Measurements from ENCODE around the gene SMOC1. TPM values are rescaled to one million over a fixed set of nuclear protein-coding genes. Genes with fewer than 3 reads are reported as not detected.

SMOC1 gene
- polyA plus RNA-seq, 3 donors = not detected

DNA sequence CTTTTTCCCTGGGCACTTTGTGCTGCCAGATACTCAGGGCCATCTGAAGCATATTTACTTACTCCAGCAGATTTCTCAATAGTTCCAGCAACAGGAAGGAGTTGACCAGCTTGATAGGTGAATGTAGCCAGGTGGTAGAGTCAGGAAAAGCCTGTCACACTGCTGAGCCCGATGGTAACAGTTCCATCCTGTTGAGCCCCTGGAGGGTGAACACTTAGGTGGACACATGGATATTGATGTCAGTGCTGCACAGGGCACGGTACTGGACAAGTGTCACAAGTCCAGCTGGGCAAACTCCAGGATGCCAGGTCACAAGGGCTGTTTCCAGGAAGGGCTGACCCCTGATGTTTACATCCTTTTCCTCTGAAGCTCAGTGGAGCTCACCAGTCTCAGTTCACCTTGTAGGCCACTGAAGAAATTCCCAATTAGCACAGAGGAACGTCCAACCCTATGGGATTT, 2.3 kb upstream of the SMOC1 start:
- TF ChIP-seq, protein P1, sequence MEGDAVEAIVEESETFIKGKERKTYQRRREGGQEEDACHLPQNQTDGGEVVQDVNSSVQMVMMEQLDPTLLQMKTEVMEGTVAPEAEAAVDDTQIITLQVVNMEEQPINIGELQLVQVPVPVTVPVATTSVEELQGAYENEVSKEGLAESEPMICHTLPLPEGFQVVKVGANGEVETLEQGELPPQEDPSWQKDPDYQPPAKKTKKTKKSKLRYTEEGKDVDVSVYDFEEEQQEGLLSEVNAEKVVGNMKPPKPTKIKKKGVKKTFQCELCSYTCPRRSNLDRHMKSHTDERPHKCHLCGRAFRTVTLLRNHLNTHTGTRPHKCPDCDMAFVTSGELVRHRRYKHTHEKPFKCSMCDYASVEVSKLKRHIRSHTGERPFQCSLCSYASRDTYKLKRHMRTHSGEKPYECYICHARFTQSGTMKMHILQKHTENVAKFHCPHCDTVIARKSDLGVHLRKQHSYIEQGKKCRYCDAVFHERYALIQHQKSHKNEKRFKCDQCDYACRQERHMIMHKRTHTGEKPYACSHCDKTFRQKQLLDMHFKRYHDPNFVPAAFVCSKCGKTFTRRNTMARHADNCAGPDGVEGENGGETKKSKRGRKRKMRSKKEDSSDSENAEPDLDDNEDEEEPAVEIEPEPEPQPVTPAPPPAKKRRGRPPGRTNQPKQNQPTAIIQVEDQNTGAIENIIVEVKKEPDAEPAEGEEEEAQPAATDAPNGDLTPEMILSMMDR (IDR thresholded peaks at IDR 0.05) = no peak
- Histone ChIP-seq H3K27ac (ENCODE audit: low read depth in 1 of 2, low read length in 2 of 2) (no peak overlapping the region), H3K4me2 (replicated peaks; ENCODE audit: extremely low read depth, low read length, poor library complexity, severe bottlenecking) (no peak overlapping the region), H2AFZ (ENCODE audit: insufficient read depth, low read depth, low read length, poor library complexity, severe bottlenecking) (no peak overlapping the region), H3K36me3 (replicated peaks in 1 of 2; ENCODE audit: control insufficient read depth in 1 of 2, insufficient read depth in 2 of 2, low read length in 2 of 2) (no peaks in the 10 kb centered on the region), H3K9ac (ENCODE audit: insufficient read depth, low read length, poor library complexity, severe bottlenecking) (no peak overlapping the region), H3K4me3 (replicated peaks in 1 of 3; ENCODE audit: low read depth in 2 of 3, low read length in 3 of 3) (no peak overlapping the region), H3K79me2 (ENCODE audit: insufficient read depth, low read length) (no peaks in the 10 kb centered on the region), H4K20me1 (ENCODE audit: insufficient read depth, low read length) (no peaks in the 10 kb centered on the region), H3K9me3 (replicated peaks in 1 of 2; ENCODE audit: control insufficient read depth in 1 of 2, insufficient read depth in 1 of 2, low read length in 2 of 2) (no peaks in the 10 kb centered on the region), H3K4me1 (ENCODE audit: control insufficient read depth in 1 of 2, insufficient read depth in 2 of 2, low read length in 2 of 2) (no peaks in the 10 kb centered on the region), H3K27me3 (ENCODE audit: control insufficient read depth in 2 of 2, insufficient read depth in 2 of 2, low read length in 2 of 2) (peaks cover 24 to 45% of the 10 kb centered on the region in 2 donors)
- no peaks in the 10 kb centered on the region for H3K36me3 Mint-ChIP-seq
- H3K27ac Mint-ChIP-seq = no peak overlapping the region
- no peak for DNase-seq
- intact Hi-C loops (cut with micrococcal nuclease) = no loop called here
- H3K4me3 Mint-ChIP-seq = no peak overlapping the region
- WGBS (ENCODE audit: insufficient coverage) = 50% methylated on average over 2 of the region's 3 CpGs
- H3K4me1 Mint-ChIP-seq = no peaks in the 10 kb centered on the region
- peaks cover 0 to 7% (median 0%) of the 10 kb centered on the region in 7 donors for H3K9me3 Mint-ChIP-seq
- peaks cover 45 to 50% (median 46%) of the 10 kb centered on the region in 3 donors for H3K27me3 Mint-ChIP-seq (ENCODE audit: low read depth in 3 of 3)

DNA sequence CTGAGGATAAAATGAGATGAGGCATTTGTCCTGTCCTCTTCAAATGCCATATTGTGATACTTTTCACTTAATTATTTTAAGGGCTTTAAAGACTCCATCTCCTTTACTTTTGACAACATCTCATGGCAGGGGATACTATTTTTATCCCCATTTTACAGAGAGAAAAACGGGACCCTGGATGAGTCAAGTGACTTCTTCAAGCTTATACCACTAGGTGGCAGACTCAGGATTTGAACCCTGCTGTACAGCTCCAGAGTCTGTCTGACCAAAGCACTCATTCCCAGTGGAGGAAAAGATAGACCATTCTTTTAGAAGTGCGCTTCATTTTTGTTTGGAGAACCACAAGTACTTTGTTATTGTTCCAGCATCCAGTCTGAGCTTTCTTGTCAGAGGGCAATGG, 1.7 kb upstream of the SMOC1 start:
- H3K79me2 ChIP-seq (ENCODE audit: insufficient read depth, low read length) = no peaks in the 10 kb centered on the region
- H3K9ac ChIP-seq (ENCODE audit: insufficient read depth, low read length, poor library complexity, severe bottlenecking) = no peak overlapping the region
- H3K9me3 ChIP-seq (replicated peaks in 1 of 2; ENCODE audit: control insufficient read depth in 1 of 2, insufficient read depth in 1 of 2, low read length in 2 of 2) = no peaks in the 10 kb centered on the region
- Mint-ChIP-seq H3K4me3 (peak overlapping the region in 1 of 2 donors; percentile 76), H3K27me3 (ENCODE audit: low read depth in 3 of 3) (peaks cover 45 to 55% (median 52%) of the 10 kb centered on the region in 3 donors), H3K36me3 (no peaks in the 10 kb centered on the region), H3K4me1 (no peaks in the 10 kb centered on the region), H3K27ac (no peak overlapping the region), H3K9me3 (peaks cover 0 to 7% (median 0%) of the 10 kb centered on the region in 7 donors)
- H3K36me3 ChIP-seq (replicated peaks in 1 of 2; ENCODE audit: control insufficient read depth in 1 of 2, insufficient read depth in 2 of 2, low read length in 2 of 2) = no peaks in the 10 kb centered on the region
- no peaks in the 10 kb centered on the region for H3K4me1 ChIP-seq (ENCODE audit: control insufficient read depth in 1 of 2, insufficient read depth in 2 of 2, low read length in 2 of 2)
- peaks cover 29 to 49% of the 10 kb centered on the region in 2 donors for H3K27me3 ChIP-seq (ENCODE audit: control insufficient read depth in 2 of 2, insufficient read depth in 2 of 2, low read length in 2 of 2)
- no peak overlapping the region for H3K4me3 ChIP-seq (replicated peaks in 1 of 3; ENCODE audit: low read depth in 2 of 3, low read length in 3 of 3)
- WGBS (ENCODE audit: insufficient coverage) = 80% methylated on average over 1 of the region's 2 CpGs
- no peak overlapping the region for H3K4me2 ChIP-seq (replicated peaks; ENCODE audit: extremely low read depth, low read length, poor library complexity, severe bottlenecking)
- H3K27ac ChIP-seq (ENCODE audit: low read depth in 1 of 2, low read length in 2 of 2) = no peak overlapping the region
- intact Hi-C loops (cut with micrococcal nuclease) = no loop called here
- TF ChIP-seq, protein P1 (IDR thresholded peaks at IDR 0.05) = peak; percentile 54
- H2AFZ ChIP-seq (ENCODE audit: insufficient read depth, low read depth, low read length, poor library complexity, severe bottlenecking) = no peak overlapping the region
- H4K20me1 ChIP-seq (ENCODE audit: insufficient read depth, low read length) = no peaks in the 10 kb centered on the region
- DNase-seq = no peak
